DOHH2 (cell line): ENCODE data around the gene DNAH5.

ENCODE experiments used
- CTCF ChIP-seq: fragments of 200-600 bp; sonication (generic); IDR thresholded peaks from one replicate; pipeline ENCODE4 v1.5.1; 2014; ENCODE audit warnings: antibody characterized with exemption, mild to moderate bottlenecking, low read depth, low read length; ENCODE audit not compliant: poor library complexity, severe bottlenecking
- EZH2phosphoT487 ChIP-seq: fragments of 200-600 bp; sonication (generic); IDR thresholded peaks from 2 replicates; pipeline ENCODE4 v1.6.1; 2017; ENCODE audit warnings: borderline replicate concordance, mild to moderate bottlenecking, antibody characterized with exemption, low read length, moderate library complexity, mixed read lengths

- TF ChIP-seq CTCF (no peak), EZH2phosphoT487 (no peak)
These were observed 178.3 kb downstream of the DNAH5 start for GRCh38 chr5:13766236-13766635.
